Suppressor macrophage (primary cell): ENCODE results near the gene NCOA4.
"Not testable (repeated sequence)": the region's sequence is repeated elsewhere in the genome, so short reads cannot be mapped to it uniquely, and the experiment has no call there.

Experiments
- DNase-seq, 4 experiments: peaks; one replicate each; pipeline ENCODE4 v3.0.0-alpha.2; 2020 to 2022
- total RNA-seq, 17 experiments: gene quantifications; one replicate each; lab custom pipeline; 2026; ENCODE audit warnings: mixed read lengths in 6 of 17, inconsistent platforms in 3 of 17; lab: John Stamatoyannopoulos, UW

The NCOA4 gene
- 380 to 1,014 (median 570) reads per million in 17 experiments for total RNA-seq

DNA sequence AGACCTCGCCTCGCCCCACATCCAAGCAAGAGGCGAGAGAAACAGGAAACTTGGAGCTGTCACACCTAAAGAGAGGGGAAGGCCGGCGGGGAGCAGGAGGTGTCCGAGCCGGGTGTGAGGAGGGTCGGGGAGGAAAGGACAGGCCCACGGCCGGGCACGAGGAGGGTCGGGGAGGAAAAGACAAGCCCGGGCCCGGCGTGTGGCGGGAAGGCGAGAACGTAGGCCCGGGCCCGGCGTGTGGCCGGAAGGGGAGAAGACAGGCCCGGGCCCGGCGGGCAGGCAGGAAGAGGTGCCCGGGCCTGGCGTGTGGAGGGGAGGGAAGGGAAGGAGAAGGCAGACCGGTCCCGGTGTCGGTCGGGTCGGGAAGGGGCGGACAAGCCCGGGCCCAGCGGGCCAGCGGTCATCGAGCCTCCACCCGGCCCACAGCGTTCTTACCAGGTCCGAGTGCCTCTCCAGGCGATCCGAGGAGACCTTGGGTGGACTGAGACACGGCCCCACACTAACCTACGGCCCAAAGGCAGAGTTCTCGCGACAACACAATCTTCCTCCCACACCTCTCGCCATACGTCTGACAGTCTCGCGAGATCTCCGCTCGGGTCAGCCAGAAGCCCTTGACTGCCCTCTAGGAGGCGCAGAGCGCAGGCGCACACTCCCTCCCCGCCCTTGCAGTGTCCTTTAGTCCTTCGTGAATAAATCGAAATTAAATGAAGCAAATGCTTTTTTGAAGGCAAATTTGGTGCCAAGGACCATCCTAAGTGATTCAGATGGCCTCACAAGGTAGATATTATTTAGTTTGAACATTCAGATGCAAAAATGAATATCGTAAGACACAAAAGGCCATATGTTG is at the start of gene NCOA4:
Gene NCOA4, minus strand, starts transcription at position 533 of the 847 bp plus-strand sequence. CDS start 13,943 bp downstream, outside the sequence.
- DNase-seq, result peak; percentile 98 to 100 (median 98)

DNA sequence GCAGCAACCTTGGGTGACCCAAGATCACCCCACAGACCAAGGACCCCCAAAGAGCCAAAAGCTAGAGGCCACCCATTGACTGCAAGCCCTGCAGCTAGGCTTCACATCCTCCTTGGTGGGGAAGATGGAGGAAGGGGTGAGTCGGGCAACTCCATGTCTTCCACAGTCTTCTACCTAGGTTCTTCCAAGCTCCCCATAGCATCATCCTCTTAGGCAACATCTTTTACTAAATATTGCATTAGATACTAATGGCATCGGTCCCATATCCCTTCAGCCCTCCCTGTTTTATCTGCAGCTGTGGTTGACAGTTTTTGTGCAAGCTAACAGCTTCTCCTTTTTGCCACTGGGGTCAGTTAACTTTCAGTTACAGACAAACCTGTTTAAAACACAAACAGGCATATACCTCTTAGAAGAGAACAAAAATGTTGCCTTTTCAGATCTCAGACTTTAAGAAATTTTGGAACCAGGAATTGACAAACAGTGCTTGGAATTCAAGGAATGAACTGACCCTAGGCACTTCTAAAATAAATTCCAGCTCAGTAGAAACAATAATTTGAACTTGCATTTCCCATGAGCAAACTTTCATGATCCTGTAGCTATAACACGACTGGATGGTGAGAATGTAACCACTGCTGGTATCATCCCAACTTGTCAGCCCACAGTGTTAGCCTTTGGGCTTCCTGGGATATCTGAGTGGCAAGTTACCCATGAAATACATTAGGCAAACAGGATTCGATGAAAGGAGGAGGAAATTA is 49.6 kb upstream of the NCOA4 start:
- DNase-seq, result peak; percentile 59 to 86 (median 72)

DNA sequence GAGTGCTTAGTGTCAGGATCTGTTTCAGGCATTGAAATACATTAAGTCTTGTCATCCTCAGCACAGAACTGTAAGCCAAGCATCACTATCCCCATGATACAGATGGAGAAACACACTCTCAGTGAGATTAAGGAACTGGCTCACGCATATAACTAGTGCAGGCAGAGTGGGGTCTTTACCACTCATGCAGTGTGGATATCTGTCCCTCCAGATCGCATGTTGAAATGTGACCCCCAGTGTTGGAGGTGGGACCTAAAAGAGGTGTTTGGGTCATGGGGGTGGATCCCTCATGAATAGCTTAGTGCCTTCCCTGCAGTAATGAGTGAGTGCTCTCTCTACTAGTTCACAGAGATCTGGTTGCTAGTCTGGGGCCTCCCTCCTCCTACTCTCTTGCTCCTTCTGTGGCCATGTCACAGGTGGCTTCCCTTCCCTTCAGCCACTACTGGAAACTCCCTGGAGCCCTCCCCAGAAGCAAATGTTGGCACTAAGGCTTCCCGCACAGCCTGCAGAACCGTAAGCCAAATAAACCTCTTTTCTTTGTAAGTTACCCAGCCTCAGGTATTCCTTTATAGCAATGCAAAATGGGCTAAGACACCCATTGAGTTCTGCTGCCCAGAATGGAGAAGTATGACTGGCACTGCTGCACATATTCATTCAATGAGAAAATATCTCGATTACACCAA is 47.4 kb upstream of the NCOA4 start:
- DNase-seq, result peak in 3 of 4 experiments; percentile 39 to 62 (median 45)

DNA sequence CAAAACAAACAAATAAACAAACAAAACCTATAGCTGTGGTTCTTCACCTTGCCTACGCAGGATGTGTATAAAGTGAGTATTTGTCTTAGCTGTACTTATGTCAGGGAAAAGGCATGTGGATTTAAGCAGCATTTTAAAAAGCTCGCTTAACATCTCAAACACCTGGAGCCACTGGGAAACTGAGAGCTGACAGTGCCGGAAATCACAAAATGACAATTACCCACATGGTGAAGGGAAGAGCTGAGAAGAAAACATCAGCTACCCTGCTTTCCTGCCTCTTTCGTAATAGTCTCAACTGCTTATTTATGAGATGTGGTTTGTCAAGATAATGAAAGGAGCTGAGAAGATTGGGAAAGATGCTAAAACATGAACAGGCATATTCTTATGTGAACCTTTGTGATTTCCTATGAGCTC is 46.7 kb upstream of the NCOA4 start:
- peak in 3 of 4 experiments; percentile 31 to 65 (median 49) for DNase-seq

DNA sequence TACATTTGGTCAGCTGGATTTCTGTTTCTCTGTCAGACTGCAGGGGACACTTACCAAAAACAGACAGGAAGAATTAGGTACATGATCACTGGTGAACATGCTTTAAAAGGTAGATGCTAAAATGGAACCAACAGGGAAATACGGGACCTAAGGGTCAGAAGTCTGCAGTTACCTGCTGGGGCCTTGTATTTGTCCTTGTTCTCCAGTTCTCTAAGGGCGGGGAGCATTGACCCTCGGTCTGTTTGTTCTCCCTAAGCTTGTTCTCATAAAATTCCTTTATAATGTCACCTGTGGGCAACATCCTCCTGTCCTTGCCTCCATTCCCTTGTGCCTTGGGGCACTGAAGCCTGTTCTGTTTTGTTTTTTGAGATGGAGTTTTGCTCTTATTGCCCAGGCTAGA is 45.4 kb upstream of the NCOA4 start:
- DNase-seq, result no peak

DNA sequence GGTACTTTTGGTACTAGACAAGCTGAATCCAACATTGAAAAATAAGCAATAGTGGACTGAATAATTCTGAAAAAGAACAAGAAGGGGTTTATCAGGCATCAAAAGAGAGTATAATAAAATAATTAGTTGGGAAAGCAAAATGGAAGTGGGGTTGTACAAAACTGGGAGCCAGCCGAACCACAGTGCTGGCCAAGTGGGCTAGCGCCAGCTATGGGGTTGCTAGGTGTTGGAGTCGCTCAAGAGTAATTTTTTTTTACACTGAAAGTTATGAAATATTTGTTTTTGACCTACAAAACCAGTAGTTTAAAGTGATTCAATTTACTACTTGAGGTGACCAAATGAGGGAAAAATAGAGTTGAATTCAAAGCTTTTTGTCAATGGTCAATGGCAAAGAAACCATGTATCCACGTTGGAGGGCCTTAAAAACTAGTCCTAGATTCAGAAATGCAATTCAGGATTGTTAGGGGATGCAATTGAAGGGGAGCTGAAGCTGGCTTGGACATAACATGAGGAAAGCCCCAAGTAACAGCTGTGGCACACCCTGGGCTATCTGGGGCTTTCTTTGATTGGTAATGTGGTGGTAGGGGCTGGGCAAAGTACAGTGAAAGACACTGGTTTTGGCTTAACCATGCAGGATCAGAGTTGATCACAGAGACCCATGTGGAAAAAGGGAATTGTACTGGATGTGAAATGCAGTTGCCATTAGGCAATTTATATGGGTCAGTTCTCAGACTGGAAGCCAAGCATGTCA is 43.9 kb upstream of the NCOA4 start:
- no peak for DNase-seq

DNA sequence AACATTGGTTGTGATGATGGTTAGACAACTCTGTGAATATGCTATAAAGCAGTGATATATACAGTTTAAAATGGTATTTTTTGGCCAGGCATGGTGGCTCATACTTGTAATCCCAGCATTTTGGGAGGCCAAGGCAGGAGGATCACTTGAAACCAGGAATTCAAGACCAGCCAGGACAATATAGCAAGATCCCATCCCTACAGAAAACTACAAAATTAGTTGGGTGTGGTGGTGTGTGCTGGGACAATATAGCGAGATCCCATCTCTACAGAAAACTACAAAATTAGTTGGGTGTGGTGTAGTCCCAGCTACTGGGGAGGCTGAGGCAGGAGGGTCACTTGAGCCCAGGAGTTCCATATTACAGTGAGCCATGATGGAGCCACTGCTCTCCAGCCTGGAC is 43.1 kb upstream of the NCOA4 start:
- no peak for DNase-seq

DNA sequence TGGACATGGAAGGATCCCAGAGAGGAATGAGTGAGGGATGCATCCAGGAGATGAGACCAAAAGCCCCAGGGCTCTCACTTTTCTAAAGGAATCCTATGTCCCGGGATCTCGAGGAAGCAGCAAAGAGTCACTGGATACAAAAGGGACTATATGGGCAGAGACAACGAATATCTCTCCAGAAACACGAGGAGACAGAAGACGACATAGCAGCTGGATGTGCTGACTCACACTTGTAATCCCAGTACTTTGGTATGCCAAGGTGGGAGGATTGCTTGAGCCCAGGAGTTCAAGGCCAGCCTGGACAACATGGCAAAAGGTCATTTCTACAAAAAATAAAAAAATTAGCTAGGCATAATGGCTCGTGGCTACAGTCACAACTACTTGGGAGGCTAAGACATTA is 40.3 kb upstream of the NCOA4 start:
- DNase-seq, result no peak

DNA sequence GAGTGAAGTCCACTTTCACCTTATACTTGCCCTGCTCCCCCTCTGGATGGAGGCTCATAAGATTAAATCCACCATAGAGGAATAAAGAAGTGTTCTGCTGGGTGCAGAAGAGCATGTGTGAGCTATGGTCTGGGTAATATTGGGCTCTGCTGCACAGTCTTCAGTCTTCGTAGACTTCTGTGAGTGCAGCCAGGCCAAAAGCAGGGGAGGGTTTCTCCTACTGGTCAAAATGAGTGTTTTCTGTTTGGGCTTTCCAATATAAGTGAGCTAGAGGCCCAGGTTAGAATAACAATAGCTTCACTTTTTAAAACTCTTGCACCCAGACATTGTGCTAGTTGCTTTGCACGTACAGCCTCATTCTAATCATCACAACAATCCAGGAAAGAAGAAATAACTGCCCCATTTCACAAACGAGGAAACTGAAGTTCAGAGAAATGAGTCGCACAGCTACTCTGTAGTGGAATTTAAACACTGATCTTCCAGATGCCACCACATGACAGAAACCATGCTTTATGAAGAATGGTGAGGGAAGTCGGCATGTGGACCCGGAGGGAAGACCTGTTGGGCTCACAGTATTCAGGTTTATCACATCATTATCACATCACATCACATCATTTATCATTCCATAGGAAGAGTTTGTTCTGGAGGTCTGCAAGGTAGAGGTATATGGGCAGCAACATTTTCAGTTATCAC is 39.5 kb upstream of the NCOA4 start:
- DNase-seq, result peak in 1 of 4 experiments; percentile 22

DNA sequence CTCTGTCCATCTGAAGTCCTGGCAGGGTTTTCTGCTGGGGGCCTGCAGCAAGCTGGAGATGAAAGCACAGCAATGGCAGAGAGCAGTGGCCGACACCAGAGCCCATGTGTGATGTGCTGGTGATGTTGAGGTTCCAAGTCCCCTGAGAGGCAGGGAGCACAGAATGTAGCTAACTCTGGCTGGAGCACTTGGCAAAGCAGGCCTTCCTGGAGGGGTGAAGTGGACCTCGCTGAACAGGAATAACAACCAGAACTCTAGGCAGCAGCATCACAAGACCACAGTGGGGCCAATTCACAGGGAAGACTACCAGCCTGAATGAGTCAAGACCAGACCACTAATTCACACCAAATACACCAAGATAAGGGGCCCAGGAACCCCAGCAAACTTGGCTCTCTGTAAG is 38.5 kb upstream of the NCOA4 start:
- no peak for DNase-seq

DNA sequence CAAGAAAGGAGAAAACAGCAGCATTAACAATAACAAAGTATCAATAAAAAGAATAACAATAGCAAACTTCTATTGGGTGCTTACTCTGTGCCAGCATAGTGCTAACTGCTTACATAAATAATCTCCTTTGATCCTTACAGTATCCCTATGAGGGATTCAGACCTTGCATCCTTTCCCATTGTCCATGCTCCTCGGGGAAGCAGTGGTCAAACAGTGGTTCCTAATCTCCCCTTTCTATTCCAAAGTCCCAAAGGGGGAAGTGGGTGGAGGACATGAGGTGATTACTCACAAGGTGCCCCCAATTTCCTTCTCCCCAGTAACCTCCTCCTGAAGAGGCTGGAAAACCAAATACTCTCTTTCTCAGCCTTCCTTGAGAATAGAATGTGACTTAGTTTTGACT is 37.7 kb upstream of the NCOA4 start:
- no peak for DNase-seq

DNA sequence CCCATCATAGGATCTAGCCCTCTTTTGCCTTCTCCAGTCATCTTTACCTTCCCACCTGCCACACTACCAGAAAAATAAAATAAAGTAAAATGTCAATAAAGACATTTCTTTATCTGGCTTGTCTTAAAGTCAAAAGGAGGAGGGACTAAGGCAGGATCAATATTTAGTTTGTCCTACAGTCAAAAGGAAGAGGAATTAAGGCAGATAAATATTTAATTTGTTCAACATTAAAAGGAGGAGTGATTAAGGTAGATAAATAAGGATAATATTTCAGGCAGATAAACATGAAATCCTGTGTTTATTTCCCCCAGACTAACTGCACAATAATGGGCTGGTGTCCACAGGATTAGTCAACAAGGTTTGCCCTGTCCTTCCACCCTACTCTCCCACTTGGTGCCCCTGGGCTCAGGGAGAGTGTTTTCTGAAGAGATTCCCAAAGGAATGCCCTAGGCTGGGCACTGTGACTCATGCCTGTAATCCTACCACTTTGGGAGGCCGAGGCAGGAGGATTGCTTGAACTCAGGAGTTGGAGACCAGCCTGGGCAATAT is 33.9 kb upstream of the NCOA4 start:
- no peak for DNase-seq

DNA sequence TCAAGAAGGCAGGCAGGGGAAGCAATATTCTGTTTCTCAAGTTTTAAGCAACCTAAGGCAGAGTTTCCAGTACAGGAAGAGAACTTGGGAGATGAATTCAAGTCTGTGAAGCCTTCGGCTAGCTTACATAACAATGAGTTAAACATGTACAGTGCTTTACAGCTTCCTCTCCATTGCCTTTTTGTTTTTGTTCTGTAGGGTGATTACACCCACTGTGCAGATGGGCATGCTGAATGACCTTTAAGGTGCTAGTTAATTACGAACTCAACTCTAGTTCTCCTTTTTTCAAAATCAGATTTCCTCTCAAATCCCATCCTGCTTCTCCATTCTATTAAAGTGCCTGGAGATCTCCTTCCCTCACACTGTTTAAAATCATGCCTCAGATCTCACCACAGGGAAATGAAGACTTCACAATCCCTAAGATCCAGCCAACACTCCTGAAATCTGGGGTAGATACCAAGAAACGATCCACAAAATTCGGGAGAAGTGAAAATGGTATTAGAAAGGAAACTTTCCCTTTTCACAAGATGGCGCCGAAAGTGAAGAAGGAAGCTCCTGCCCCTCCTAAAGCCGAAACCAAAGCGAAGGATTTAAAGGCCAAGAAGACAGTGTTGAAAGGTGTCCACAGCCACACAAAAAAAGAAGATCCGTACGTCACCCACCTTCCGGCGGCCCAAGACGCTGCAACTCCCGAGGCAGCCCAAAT is 32.5 kb upstream of the NCOA4 start:
- peak in 3 of 4 experiments; percentile 34 to 67 (median 46) for DNase-seq

DNA sequence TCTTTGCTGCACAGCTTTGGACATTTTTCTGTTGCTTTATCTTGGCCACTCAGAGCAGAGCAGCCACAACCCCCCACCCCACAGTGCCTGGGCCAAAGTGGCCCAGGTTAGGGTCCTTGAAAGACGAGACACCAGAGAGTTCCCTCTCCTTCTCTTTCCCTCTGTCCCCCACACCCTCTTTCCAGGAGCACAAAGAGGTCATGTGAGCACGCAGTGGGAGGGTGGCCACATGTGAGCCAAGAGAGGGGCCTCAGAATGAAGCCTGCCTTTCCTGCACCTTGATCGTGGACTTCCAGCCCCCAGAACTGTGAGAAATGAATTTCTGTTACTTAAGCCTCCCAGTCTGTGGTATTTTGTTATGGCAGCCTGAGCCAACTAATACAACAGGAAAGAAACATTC is 30.3 kb upstream of the NCOA4 start:
- no peak for DNase-seq

DNA sequence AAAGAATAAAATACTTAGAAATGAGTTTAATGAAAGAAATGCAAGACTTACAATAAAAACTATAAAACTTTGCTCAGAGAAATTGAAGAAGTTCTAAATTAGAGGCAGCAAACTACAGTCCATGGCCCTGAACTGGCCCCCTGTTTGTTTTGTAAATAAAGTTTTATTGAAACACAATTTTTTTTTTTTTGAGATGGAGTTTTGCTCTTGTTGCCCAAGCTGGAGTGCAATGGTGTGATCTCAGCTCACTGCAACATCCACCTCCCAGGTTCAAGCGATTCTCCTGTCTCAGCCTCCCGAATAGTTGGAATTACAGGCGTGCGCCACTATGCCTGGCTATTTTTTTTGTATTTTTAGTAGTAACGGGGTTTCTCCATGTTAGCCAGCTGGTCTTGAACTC is 27.5 kb upstream of the NCOA4 start:
- not testable (repeated sequence) for DNase-seq

DNA sequence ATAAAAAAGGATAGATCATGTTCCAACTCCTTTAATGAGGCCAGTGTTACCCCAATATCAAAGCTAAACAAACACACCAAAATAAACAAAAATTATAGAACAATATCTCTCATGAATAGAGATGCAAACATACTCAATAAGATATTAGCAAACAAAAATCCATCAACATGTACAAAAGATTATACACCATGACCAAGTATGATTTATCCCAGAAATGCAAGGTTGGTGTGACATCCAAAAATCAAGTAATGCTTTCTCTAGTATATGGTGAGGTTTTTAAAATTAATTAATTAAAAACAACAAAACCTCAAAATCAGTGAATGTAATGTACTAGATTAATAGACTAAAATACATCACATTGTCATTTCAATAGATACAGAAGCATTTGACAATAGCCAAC is 26.6 kb upstream of the NCOA4 start:
- DNase-seq, result no peak

DNA sequence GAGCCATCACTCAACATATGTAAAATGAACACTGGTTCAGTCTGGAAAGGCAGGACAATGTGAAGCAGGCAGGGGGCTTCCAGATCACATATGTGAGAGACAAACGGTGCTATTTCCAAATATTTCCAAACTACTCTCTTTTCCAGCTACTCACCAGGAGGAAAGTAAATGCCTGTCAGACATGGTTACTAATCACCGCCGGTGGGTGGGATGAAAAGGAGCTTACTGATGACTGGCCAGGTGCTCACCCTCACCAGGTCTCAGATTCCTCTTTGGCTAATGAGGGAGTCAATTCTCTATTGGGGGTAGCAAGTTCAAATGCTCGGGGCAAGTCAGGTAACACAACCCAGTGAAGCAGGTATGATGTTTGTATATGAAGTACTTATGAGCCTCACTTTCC is 25.3 kb upstream of the NCOA4 start:
- DNase-seq, result no peak

DNA sequence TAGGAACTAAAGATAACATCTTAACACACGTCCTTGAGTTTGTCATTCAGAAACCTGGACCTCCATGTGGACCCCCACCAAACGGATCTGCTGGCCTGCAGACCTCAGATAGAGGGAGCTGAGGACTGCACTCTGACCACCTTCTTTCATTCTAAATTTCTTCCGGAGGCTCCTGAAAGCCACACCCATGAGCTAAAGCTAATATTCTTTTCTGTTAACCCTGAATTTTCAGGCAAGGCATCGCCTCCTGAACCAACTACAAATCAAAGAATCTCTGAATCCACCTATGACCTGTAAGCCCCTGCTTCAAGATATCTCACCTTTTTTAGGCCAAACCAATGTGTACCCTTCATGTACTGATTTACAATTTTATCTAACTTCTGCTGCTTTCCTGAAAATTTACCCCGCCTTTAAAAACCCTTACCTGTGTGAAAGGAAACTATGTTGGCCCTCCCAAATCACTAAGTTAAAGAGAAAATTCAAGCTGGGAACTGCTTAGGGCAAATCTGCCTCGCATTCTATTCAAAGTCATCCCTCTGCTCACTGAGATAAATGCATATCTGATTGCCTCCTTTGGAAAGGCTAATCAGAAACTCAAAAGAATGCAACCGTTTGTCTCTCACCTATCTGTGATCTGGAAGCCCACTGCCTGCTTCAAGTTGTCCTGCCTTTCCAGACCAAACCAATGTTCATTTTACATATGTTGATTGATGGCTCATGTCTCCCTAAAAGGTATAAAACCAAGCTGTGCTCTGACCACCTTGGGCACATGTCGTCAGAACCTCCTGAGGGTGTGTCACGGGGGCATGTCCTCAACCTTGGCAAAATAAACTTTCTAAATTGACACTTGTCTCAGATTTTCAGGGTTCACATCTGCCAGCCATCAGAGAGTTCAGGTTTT is 23.4 kb upstream of the NCOA4 start:
- no peak for DNase-seq

DNA sequence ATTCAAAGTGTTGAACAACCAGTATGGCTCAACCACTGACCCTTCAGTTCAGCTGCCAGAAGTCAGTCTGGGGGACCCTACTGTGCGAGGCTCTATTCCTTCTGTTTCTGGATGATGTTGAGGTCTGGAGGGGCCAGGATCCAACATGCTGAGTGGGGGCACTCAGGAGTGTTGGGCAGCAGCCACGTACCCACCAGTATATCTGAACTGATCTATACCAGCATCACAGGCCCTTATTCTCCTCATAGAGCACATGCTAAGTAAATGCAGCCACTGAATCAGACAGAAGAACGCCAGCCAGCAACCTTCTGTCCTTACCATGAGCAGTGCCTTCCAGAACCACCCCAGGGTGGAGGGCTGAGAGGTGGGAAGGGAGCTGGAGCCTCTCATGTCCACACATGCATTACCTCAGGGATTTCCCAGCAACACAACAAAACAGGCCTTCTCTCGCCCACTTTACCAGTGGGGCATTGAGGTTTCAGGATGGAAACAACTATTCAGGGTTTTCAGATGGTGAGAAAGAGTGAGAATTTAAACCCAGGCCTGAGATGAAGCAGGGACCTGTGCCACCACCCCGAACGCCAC is 22.5 kb upstream of the NCOA4 start:
- no peak for DNase-seq
